Adrenal gland (tissue), 5 donors: ENCODE results near the gene RTKN2.

Experiments
- POLR2A ChIP-seq, 2 donors: fragments of 450-650 bp; IDR thresholded peaks; one replicate each; pipeline ENCODE4 v1.6.1; 2017; ENCODE audit warnings: antibody characterized with exemption in 2 of 2, mild to moderate bottlenecking in 2 of 2, moderate library complexity in 1 of 2
- TF ChIP-seq, protein P1 (sequence below), 6 experiments: fragments of 450-650 bp in 4 of 6; fragments of 200-600 bp in 2 of 6; sonication (generic) in 1 of 6; IDR thresholded peaks; 1 replicate in 5 of 6; 2 replicates in 1 of 6; pipeline versions ENCODE4 v1.5.1 to v1.8.0; 2016 to 2021; ENCODE audit warnings: antibody characterized with exemption in 6 of 6, mild to moderate bottlenecking in 2 of 6, moderate library complexity in 1 of 6
- donor health status: DM: no; HTN: no; CAD: no.

- TF ChIP-seq, protein P1, sequence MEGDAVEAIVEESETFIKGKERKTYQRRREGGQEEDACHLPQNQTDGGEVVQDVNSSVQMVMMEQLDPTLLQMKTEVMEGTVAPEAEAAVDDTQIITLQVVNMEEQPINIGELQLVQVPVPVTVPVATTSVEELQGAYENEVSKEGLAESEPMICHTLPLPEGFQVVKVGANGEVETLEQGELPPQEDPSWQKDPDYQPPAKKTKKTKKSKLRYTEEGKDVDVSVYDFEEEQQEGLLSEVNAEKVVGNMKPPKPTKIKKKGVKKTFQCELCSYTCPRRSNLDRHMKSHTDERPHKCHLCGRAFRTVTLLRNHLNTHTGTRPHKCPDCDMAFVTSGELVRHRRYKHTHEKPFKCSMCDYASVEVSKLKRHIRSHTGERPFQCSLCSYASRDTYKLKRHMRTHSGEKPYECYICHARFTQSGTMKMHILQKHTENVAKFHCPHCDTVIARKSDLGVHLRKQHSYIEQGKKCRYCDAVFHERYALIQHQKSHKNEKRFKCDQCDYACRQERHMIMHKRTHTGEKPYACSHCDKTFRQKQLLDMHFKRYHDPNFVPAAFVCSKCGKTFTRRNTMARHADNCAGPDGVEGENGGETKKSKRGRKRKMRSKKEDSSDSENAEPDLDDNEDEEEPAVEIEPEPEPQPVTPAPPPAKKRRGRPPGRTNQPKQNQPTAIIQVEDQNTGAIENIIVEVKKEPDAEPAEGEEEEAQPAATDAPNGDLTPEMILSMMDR (IDR thresholded peaks at IDR 0.05): no peak
- TF ChIP-seq POLR2A (IDR thresholded peaks at IDR 0.05): no peak
Measured at GRCh38 chr10:62264126-62264525, 4.5 kb downstream of the RTKN2 start.
